ENCODE data around the gene NUP42.
A peak's percentile ranks its signal among the peaks of the same experiment; 100 is the strongest.

The NUP42 gene

GRCh38 chr7:23234569-23235296, 52.9 kb downstream of the NUP42 start:
- Mint-ChIP-seq H3K27ac (no peak overlapping the region), H3K36me3 (no peaks in the 10 kb centered on the region), H3K27me3 (peaks cover 4 to 5% of the 10 kb centered on the region in 2 donors), H3K4me3 (no peak overlapping the region), H3K4me1 (peaks cover 0 to 2% of the 10 kb centered on the region in 2 donors), H3K9me3 (no peaks in the 10 kb centered on the region)
- no peak for DNase-seq
- ATAC-seq (replicated peaks): no peak

DNA sequence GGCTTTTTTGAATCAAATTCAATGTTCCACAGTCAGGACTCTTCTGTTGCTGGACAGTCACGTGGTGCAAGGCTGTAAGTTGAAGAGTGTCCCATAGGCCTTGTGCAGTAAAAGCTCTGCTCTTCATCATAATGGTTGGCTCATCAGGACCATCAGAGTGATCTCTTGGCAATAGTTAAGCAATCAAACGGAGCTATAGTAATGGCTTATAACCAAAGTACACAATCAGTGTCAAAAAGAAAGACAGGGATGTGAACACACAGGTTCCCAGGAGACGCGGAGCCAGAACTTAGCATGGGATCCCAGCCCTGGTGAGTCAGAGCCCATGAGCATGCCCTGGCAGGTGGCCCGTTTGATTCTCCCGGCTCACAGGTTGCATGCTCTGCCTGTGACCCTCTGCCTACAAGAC, 54.0 kb downstream of the NUP42 start:
- Mint-ChIP-seq H3K4me3 (no peak overlapping the region), H3K27ac (no peak overlapping the region), H3K27me3 (peaks cover 4 to 5% of the 10 kb centered on the region in 2 donors), H3K36me3 (no peaks in the 10 kb centered on the region), H3K9me3 (no peaks in the 10 kb centered on the region), H3K4me1 (peaks cover 0 to 2% of the 10 kb centered on the region in 2 donors)
- ATAC-seq (replicated peaks) (no peak), DNase-seq (no peak)

DNA sequence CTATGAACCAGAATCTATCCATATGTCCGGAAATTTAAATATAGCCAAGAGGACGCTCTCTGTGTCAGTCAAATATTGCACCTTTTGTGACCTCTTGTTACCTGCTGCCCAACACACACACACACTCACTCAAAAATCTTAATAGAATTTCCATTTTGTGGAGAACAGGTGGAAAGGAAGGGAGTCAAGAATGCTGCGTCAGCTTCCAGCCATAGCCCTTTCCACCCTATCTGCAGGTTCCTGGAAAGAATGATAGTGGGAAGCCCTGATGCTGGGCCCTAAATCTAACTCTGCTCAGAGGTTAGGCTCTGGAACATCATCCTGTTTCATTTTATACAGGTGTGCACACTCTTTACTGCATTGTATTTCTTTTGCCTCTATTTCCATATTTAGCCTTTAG, 55.2 kb downstream of the NUP42 start:
- DNase-seq (no peak), ATAC-seq (replicated peaks) (no peak)
- H3K4me1 Mint-ChIP-seq: peaks cover 0 to 2% of the 10 kb centered on the region in 2 donors
- no peaks in the 10 kb centered on the region for H3K9me3 Mint-ChIP-seq
- peaks cover 4 to 5% of the 10 kb centered on the region in 2 donors for H3K27me3 Mint-ChIP-seq
- H3K27ac Mint-ChIP-seq: no peak overlapping the region
- H3K36me3 Mint-ChIP-seq: no peaks in the 10 kb centered on the region
- H3K4me3 Mint-ChIP-seq: no peak overlapping the region

DNA sequence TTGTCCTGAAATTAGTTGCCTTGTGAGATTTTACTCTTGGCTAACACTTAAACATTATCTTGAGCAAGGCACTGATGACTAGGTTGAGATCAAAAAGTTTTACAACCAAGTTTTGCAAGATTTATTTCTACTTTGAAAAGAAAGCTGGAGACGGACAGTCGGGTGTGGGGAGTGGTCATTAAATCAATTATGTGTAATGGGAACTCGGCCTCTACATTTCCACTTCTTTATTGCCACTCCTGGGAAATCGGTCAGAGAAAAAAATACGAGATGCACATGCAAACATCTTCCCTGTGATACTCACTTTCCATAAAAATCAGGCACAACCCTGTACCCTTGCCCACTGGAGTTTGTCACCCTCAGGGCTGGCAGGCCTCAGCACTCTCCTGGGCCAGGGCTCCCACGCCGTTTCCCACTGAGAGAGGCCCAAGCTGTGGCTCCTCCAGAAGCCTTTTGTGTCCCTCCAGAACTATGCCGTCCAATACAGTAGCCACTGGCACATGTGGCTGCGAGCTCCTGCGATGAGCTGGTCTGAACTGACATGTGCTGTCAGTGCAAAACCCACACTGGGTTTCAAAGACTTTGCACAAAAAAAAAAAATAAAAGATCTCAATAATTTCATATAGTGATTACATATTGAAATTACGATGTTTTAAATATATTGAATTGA, 57.3 kb downstream of the NUP42 start:
- Mint-ChIP-seq H3K9me3 (no peaks in the 10 kb centered on the region), H3K36me3 (no peaks in the 10 kb centered on the region), H3K4me1 (peaks cover 0 to 3% of the 10 kb centered on the region in 2 donors), H3K27ac (no peak overlapping the region), H3K4me3 (no peak overlapping the region), H3K27me3 (peaks cover 13 to 16% of the 10 kb centered on the region in 2 donors)
- no peak for DNase-seq
- no peak for ATAC-seq (replicated peaks)

GRCh38 chr7:23239698-23240097, 57.9 kb downstream of the NUP42 start:
- Mint-ChIP-seq H3K27ac (no peak overlapping the region), H3K4me3 (no peak overlapping the region), H3K36me3 (no peaks in the 10 kb centered on the region), H3K9me3 (no peaks in the 10 kb centered on the region), H3K27me3 (peaks cover 16 to 19% of the 10 kb centered on the region in 2 donors), H3K4me1 (peaks cover 0 to 3% of the 10 kb centered on the region in 2 donors)
- ATAC-seq (replicated peaks) (no peak), DNase-seq (no peak)

DNA sequence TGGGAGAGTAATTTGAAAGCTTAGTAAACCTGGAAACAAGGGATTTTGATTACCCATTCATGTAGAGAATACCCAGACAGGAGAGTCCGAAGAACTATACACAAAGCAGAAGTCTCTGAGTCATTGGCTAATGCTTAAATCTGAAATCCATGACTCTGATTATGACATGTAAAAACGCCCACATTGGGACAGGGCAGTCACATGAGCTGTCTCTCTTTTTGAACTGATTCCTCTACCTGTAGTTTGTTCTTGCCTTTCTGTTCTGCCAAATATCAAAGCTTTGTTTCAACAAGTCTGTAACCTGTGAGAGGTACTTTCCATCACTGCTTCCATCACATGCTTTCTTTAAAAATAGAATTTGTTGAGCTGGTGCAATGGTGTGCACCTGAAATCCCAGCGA, 60.5 kb downstream of the NUP42 start:
- DNase-seq (no peak), ATAC-seq (replicated peaks) (peak; percentile 31 to 39)
- no peaks in the 10 kb centered on the region for H3K9me3 Mint-ChIP-seq
- no peak overlapping the region for H3K4me3 Mint-ChIP-seq
- peaks cover 1 to 4% of the 10 kb centered on the region in 2 donors for H3K4me1 Mint-ChIP-seq
- no peak overlapping the region for H3K27ac Mint-ChIP-seq
- H3K36me3 Mint-ChIP-seq: no peaks in the 10 kb centered on the region
- H3K27me3 Mint-ChIP-seq: peaks cover 32 to 36% of the 10 kb centered on the region in 2 donors

GRCh38 chr7:23242935-23243334, 61.1 kb downstream of the NUP42 start:
- Mint-ChIP-seq H3K36me3 (no peaks in the 10 kb centered on the region), H3K27me3 (peaks cover 35 to 41% of the 10 kb centered on the region in 2 donors), H3K4me1 (peaks cover 2 to 10% of the 10 kb centered on the region in 2 donors), H3K9me3 (no peaks in the 10 kb centered on the region), H3K27ac (no peak overlapping the region), H3K4me3 (no peak overlapping the region)
- ATAC-seq (replicated peaks) (no peak), DNase-seq (no peak)

DNA sequence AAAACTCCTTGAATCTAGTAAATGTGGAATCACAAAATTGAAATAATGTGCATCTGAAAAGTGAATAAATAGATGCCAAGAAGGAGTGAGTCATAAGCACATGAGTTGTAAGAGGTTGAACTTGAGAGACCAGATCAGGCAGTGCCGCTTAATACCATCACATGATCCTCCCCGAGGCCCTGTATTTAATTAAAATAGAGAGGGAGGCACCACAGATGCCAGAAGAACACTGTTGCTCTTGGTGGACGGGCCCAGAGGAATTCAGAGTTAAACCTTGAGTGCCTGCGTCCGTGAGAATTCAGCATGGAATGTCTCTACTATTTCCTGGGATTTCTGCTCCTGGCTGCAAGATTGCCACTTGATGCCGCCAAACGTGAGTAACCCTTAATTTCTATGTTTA, 64.7 kb downstream of the NUP42 start, which contains the start of gene GPNMB:
GPNMB (plus strand) TSS at position 221 of the 400 bp plus-strand sequence; CDS start at position 304, 83 bp downstream.
- Mint-ChIP-seq H3K27ac (no peak within 1 kb of the TSS), H3K9me3 (peaks cover 0 to 4% of the 10 kb centered on the region in 2 donors), H3K36me3 (peaks cover 0 to 2% of the 10 kb centered on the region in 2 donors), H3K4me1 (peaks cover 3 to 13% of the 10 kb centered on the region in 2 donors), H3K27me3 (peaks cover 62 to 75% of the 10 kb centered on the region in 2 donors), H3K4me3 (peak within 1 kb of the TSS; percentile 75 to 77)
- DNase-seq (no peak), ATAC-seq (replicated peaks) (no peak)

GRCh38 chr7:23247046-23247602, 65.3 kb downstream of the NUP42 start:
- Mint-ChIP-seq H3K27ac (no peak overlapping the region), H3K36me3 (peaks cover 0 to 6% of the 10 kb centered on the region in 2 donors), H3K4me3 (peak overlapping the region; percentile 75 to 77), H3K9me3 (peaks cover 3 to 10% of the 10 kb centered on the region in 2 donors), H3K4me1 (peaks cover 3 to 13% of the 10 kb centered on the region in 2 donors), H3K27me3 (peaks cover 66 to 81% of the 10 kb centered on the region in 2 donors)
- DNase-seq: no peak
- ATAC-seq (replicated peaks): no peak

DNA sequence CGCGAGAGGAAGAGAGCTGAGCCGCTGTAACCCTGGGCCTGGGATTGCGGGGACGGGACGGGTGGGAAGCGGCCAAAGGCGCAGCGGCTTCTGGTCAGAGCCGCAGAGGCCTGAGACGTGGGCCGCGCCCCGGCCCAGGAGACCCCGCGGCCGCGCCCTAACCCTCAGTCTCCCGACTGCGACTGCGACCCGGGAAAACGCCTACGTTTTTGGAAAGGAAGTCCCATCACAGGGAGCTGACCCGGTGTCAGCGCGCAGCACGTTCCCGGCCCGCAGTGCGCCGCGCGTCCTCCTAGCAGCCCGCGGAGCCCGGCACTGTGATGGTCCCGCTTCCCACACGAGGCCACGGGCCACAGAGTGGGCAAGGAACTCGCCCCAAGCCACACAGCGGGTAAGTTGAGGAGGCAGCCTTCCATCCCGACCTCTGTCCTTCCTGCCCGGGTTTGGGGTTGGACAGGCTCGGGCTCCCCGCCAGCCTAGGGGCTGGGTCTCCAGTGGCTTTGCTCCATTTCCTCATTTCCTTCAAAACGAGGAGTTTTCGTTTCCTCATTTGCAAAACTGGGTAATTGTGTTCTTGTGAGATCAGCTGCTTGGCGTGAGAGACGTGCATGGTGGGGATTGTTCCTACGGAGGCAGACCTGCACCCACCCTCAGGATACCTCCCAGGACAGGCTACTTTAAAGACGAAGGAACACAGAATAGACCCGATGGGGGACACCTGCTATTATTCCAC, 65.9 kb downstream of the NUP42 start:
- Mint-ChIP-seq H3K36me3 (peaks cover 0 to 6% of the 10 kb centered on the region in 2 donors), H3K27ac (peak overlapping the region; percentile 14), H3K4me3 (peak overlapping the region; percentile 75 to 77), H3K27me3 (peaks cover 63 to 85% of the 10 kb centered on the region in 2 donors), H3K4me1 (peaks cover 3 to 13% of the 10 kb centered on the region in 2 donors), H3K9me3 (peaks cover 3 to 10% of the 10 kb centered on the region in 2 donors)
- peak; percentile 81 to 86 for ATAC-seq (replicated peaks)
- no peak for DNase-seq

- peaks cover 2 to 13% of the 10 kb centered on the region in 2 donors for H3K4me1 Mint-ChIP-seq
Measured at GRCh38 chr7:23249486-23249885, 67.6 kb downstream of the NUP42 start.

More at GRCh38 chr7:23249486-23249885, 67.6 kb downstream of the NUP42 start:
- Mint-ChIP-seq H3K27ac (peak overlapping the region; percentile 47), H3K36me3 (peaks cover 0 to 6% of the 10 kb centered on the region in 2 donors), H3K9me3 (peaks cover 3 to 10% of the 10 kb centered on the region in 2 donors), H3K27me3 (peaks cover 59 to 79% of the 10 kb centered on the region in 2 donors), H3K4me3 (no peak overlapping the region)
- no peak for DNase-seq
- ATAC-seq (replicated peaks): no peak
